Activated CD8-positive, alpha-beta memory T cell treated with anti-CD3 and anti-CD28 coated beads, Interleukin-2, amount 10 ng/mL, durations not matched to agents 7 days and 5 days (primary cell): Measurements from ENCODE around the gene ERCC6L2. TPM values are rescaled to one million over a fixed set of nuclear protein-coding genes. Genes with fewer than 3 reads are reported as not detected.

Experiments used
- ATAC-seq: fragments of 150-1000 bp; cut with Tn5 transposase; one replicate; pipeline ENCODE4 v1.10.0; 2021; ENCODE audit warnings: moderate library complexity
- CTCF ChIA-PET: fragments of 350-600 bp; sonication (Branson Sonifier 250); formaldehyde crosslinking; loops from one replicate; lab custom pipeline; 2021; ENCODE audit warnings: antibody characterized with exemption; lab: Charles Lee
- DNase-seq: peaks from one replicate; pipeline ENCODE4 v3.0.0-alpha.2; 2020
- H3K27ac Mint-ChIP-seq: one replicate; pipeline ENCODE4 v1.8.0; 2021; ENCODE audit warnings: mild to moderate bottlenecking, mixed read lengths
- H3K27me3 Mint-ChIP-seq: one replicate; pipeline ENCODE4 v1.8.0; 2021; ENCODE audit warnings: mixed read lengths
- H3K36me3 Mint-ChIP-seq: one replicate; pipeline ENCODE4 v1.8.0; 2021; ENCODE audit warnings: mild to moderate bottlenecking, mixed read lengths
- H3K4me1 Mint-ChIP-seq: one replicate; pipeline ENCODE4 v1.8.0; 2021; ENCODE audit warnings: mixed read lengths
- H3K4me3 Mint-ChIP-seq: one replicate; pipeline ENCODE4 v1.8.0; 2021; ENCODE audit warnings: mild to moderate bottlenecking, moderate library complexity, mixed read lengths
- H3K9me3 Mint-ChIP-seq: one replicate; pipeline ENCODE4 v1.8.0; 2022; ENCODE audit warnings: low read depth, mixed read lengths
- total RNA-seq, 2 experiments: library from RNA; stranded (reverse); gene quantifications; one replicate each; pipeline ENCODE4 v1.2.3, GENCODE V29; 2021

The ERCC6L2 gene
- total RNA-seq, 2 experiments from 2014 or later = 33.0 to 38.5 TPM

- H3K4me3 Mint-ChIP-seq = no peak overlapping the region
- no peak for ATAC-seq
Measured at GRCh38 chr9:95845751-95846150, 29.7 kb upstream of the ERCC6L2 start.

GRCh38 chr9:95848764-95849163, 26.7 kb upstream of the ERCC6L2 start:
- ATAC-seq (no peak), DNase-seq (no peak)
- Mint-ChIP-seq H3K4me3 (no peak overlapping the region), H3K27ac (no peak overlapping the region), H3K4me1 (peaks cover 23% of the 10 kb centered on the region), H3K27me3 (no peaks in the 10 kb centered on the region), H3K9me3 (peaks cover 12% of the 10 kb centered on the region), H3K36me3 (peaks cover 45% of the 10 kb centered on the region)
- CTCF ChIA-PET = no interaction called here

More at GRCh38 chr9:95845751-95846150, 29.7 kb upstream of the ERCC6L2 start:
- Mint-ChIP-seq H3K27ac (no peak overlapping the region), H3K27me3 (no peaks in the 10 kb centered on the region), H3K4me1 (no peaks in the 10 kb centered on the region), H3K9me3 (peaks cover 12% of the 10 kb centered on the region), H3K36me3 (peaks cover 42% of the 10 kb centered on the region)
- no peak for DNase-seq
- CTCF ChIA-PET = interaction anchor here (1.2 kb wide), 1 partner anchor 9 kb away, joined by 3 read pairs; no protein-coding TSS in a partner anchor

DNA sequence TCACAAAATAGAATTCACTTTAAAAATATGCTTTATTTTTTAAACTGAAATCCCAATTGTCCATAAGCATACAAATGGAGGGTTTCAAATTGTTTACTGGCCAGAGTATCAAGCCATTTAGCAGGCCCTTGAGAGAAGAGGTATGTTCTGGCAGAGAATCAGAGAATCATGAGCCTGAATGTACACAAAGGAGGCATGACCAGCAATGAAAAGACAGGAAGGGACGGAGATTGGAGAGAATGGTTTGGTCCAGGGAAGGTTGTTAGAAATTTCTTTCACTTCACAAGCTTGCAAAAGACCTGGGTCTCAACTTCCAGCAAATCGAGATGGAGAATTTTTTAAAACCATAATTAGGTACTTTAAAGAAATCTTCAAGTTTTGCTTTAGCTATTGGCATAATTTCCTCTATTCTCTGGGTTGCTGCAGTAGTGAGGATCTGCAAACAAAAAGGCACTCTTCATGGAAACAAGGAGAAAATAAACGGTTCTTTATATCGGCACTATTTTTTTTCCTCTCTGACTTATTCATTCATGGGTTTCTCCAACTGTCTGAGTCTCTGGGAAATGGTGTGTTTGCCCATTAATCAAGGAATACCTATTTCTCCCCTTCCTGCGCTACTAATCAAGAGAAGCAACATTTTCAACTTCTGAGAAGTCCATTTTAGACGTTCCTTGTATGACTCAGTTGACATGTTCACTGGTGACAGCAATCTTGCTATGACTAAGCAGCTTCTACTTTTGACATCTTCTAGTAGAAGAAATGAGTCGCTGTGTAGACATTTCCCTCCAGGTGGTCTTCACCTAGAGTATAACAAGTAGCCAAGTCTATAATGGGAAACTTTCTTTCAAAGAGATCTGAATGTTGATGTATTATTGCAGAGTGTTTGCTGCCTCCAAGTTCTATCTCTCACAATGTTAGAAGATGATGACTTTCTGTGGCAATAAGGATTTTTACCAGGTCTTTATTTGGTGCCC, 23.1 kb upstream of the ERCC6L2 start:
- Mint-ChIP-seq H3K27ac (peak overlapping the region; percentile 83), H3K4me1 (peaks cover 41% of the 10 kb centered on the region)
- peak; percentile 65 for DNase-seq

DNA sequence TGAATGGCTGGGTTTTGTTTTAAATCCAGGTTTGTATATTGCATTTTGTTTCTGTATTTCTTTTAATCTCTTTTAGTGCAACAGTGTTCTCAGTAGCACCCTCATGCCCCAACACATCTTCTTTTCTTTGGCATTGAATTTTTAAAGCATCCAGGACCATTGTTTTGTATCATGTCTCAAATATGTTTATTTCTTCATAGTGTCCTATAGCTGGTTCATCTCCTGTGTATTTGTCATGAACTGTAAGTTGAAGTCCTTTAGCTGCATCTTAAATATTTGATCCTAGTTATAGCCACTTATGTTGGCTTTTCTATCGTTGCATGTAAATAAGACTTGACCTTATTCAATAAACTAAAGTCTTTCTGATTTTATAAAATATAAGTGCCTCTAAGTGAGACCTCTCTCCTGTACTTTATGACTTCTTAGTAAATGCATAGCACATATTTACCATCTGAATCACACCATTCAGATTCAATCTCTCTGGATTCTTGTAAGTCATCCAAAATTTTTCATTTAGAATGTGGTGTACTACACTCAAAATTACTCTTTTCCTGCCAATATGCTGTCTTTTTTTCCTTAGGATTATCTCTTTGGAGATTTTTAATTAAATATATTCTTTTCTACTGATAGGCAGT, 21.0 kb upstream of the ERCC6L2 start:
- Mint-ChIP-seq H3K4me3 (no peak overlapping the region), H3K36me3 (peaks cover 32% of the 10 kb centered on the region), H3K27ac (no peak overlapping the region), H3K27me3 (no peaks in the 10 kb centered on the region), H3K4me1 (peaks cover 48% of the 10 kb centered on the region), H3K9me3 (peaks cover 3% of the 10 kb centered on the region)
- ATAC-seq = no peak
- no peak for DNase-seq
- CTCF ChIA-PET = interaction anchor here (1.5 to 2.8 kb wide), 3 partner anchors 12 to 32 kb away, joined by 7 to 8 read pairs (median 7); partner anchors contain the start of gene ERCC6L2

More for the DNA sequence above, 23.1 kb upstream of the ERCC6L2 start:
- CTCF ChIA-PET = interaction anchor here (0.9 to 2.8 kb wide), 4 partner anchors 8 to 29 kb away, joined by 3 to 8 read pairs (median 5); no protein-coding TSS in a partner anchor
- ATAC-seq = peak; percentile 94
- H3K4me3 Mint-ChIP-seq = peak overlapping the region; percentile 52
- H3K9me3 Mint-ChIP-seq = peaks cover 9% of the 10 kb centered on the region
- H3K36me3 Mint-ChIP-seq = peaks cover 44% of the 10 kb centered on the region
- no peaks in the 10 kb centered on the region for H3K27me3 Mint-ChIP-seq

DNA sequence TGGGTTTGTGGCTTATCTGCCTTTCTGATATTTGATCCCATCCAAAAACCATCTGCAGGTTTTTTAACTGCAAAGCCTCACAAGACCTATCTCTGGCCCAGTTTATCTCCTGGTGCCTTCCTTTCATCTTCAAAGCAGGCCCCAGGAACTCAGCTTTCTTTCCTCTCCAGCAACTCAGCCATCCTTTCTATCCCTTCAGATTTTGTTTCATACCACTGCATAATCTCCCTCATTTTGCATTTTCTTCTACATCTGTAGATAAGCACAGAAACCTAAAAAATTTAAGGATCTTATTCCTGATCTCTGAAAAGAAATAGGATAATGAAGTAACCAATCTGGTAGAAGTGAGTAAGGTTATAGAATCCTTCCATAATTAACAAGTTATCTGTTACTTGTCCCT, 19.5 kb upstream of the ERCC6L2 start:
- Mint-ChIP-seq H3K27ac (no peak overlapping the region), H3K4me1 (peaks cover 47% of the 10 kb centered on the region), H3K36me3 (peaks cover 29% of the 10 kb centered on the region), H3K9me3 (no peaks in the 10 kb centered on the region), H3K27me3 (no peaks in the 10 kb centered on the region), H3K4me3 (no peak overlapping the region)
- no peak for DNase-seq
- no peak for ATAC-seq
- CTCF ChIA-PET = no interaction called here

DNA sequence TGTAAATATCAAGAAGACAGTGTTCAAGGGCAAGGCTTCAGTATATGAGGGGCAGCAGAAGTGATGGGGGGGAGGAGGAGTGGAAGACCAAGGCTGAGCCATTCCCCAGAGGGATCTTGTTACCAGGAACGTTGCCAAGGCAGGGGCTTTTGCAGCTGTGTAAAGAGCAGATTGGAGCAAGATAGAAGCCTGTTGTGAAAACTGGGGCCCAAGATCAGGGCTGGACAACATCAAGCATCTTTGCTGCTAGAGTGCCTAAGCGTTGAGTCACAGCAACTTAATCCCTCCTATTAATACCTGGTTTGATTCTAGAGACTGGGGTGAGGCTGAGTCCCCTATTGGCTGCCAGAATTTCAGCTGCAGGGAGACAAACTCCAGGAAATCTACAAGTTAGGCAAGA, 18.4 kb upstream of the ERCC6L2 start:
- ATAC-seq (no peak), DNase-seq (no peak)
- Mint-ChIP-seq H3K27me3 (no peaks in the 10 kb centered on the region), H3K27ac (no peak overlapping the region), H3K9me3 (peaks cover 5% of the 10 kb centered on the region), H3K4me3 (no peak overlapping the region), H3K36me3 (peaks cover 31% of the 10 kb centered on the region), H3K4me1 (peaks cover 38% of the 10 kb centered on the region)
- CTCF ChIA-PET = no interaction called here

DNA sequence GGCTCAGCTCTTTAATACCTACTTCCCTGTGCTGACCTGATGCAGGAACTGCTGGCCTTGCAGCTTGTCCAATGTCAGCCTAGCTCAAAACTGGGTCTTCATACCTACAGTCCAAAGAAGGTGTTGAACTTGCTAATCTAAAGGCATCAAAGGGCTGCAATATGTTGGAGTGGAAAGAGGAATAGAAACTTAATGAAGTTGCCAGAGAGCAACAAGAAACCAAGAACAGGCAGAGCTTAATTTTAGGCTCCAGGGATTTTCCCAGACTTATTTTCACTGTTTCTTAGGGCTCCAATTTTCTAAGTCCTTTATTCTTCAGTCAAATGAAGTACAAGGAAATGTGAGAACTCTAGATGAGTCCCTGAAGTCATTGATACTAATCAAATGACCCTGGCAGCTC, 17.6 kb upstream of the ERCC6L2 start:
- ATAC-seq = no peak
- H3K27me3 Mint-ChIP-seq = no peaks in the 10 kb centered on the region
- peaks cover 10% of the 10 kb centered on the region for H3K9me3 Mint-ChIP-seq
- CTCF ChIA-PET = no interaction called here
- peaks cover 34% of the 10 kb centered on the region for H3K36me3 Mint-ChIP-seq
- no peak for DNase-seq
- no peak overlapping the region for H3K27ac Mint-ChIP-seq
- no peak overlapping the region for H3K4me3 Mint-ChIP-seq
- H3K4me1 Mint-ChIP-seq = peaks cover 30% of the 10 kb centered on the region

DNA sequence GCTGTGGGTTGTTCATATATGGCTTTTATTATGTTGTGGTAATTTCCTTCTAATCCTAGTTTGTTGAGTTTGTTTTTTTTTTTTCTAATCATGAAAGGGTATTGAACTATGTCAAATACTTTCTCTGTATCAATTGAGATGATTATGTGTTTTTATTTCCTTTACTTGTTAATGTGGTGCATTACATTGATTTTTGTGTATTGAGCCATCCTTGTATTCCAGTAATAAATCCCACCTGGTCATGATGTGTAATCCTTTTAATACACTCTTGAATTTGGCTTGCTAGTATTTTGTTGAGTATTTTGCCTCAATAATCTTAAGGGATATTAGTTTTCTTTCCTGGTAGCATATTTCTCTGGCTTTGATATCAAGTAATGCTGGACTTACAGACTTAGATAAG, 13.1 kb upstream of the ERCC6L2 start:
- Mint-ChIP-seq H3K36me3 (peaks cover 42% of the 10 kb centered on the region), H3K4me1 (peaks cover 7% of the 10 kb centered on the region), H3K9me3 (peaks cover 18% of the 10 kb centered on the region), H3K27ac (no peak overlapping the region), H3K27me3 (no peaks in the 10 kb centered on the region), H3K4me3 (no peak overlapping the region)
- CTCF ChIA-PET = no interaction called here
- ATAC-seq (no peak), DNase-seq (no peak)

DNA sequence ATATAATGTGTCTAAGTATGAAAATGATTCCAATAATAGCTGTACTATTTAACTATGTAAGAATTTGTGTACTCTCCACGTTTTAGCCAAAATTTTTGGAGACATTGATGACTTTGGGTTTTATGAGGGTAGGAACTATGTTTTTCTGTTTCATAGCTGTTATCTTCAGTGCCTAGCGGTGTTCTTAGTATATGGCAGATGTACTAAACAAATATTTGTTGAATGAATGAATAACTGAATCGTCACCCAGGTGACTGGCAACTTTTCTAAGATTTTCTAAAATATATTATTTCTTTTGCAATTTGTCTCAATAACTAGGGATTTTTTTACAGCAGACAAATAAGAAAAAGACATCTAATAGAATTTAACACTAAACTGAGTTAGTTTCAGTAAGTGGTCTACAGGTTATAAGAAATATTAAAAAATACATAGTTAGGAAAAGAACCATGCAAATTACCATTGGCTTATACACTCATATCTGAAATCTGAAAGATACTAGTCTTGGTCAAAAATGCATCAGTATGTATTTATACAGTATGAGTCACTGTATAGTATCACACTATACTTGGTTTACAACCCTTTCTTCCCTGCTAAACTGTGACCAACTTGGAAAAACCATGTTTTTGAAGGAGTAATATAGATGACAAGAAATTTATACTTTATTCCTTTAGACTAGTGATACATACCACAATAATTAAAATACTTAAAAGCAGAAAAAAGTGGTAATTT, 10.5 kb upstream of the ERCC6L2 start:
- ATAC-seq = no peak
- peaks cover 21% of the 10 kb centered on the region for H3K9me3 Mint-ChIP-seq
- H3K4me3 Mint-ChIP-seq = no peak overlapping the region
- no peak overlapping the region for H3K27ac Mint-ChIP-seq
- H3K36me3 Mint-ChIP-seq = peaks cover 50% of the 10 kb centered on the region
- no peaks in the 10 kb centered on the region for H3K27me3 Mint-ChIP-seq
- CTCF ChIA-PET = interaction anchor here (1.0 kb wide), 1 partner anchor 9 kb away, joined by 4 read pairs; no protein-coding TSS in a partner anchor
- no peaks in the 10 kb centered on the region for H3K4me1 Mint-ChIP-seq
- DNase-seq = no peak

- ATAC-seq (no peak), DNase-seq (no peak)
- H3K4me1 Mint-ChIP-seq = peaks cover 18% of the 10 kb centered on the region
- peaks cover 62% of the 10 kb centered on the region for H3K36me3 Mint-ChIP-seq
- no peak overlapping the region for H3K4me3 Mint-ChIP-seq
- no peaks in the 10 kb centered on the region for H3K27me3 Mint-ChIP-seq
- H3K9me3 Mint-ChIP-seq = peaks cover 12% of the 10 kb centered on the region
- CTCF ChIA-PET = interaction anchor here (0.6 kb wide), 1 partner anchor 26 kb away, joined by 3 read pairs; no protein-coding TSS in a partner anchor
- no peak overlapping the region for H3K27ac Mint-ChIP-seq
Measured at GRCh38 chr9:95870352-95870751, 5.1 kb upstream of the ERCC6L2 start.

GRCh38 chr9:95870906-95871305, 4.6 kb upstream of the ERCC6L2 start:
- peaks cover 18% of the 10 kb centered on the region for H3K4me1 Mint-ChIP-seq
- no peaks in the 10 kb centered on the region for H3K27me3 Mint-ChIP-seq
- no peak overlapping the region for H3K27ac Mint-ChIP-seq
- CTCF ChIA-PET = interaction anchor here (0.6 kb wide), 1 partner anchor 25 kb away, joined by 3 read pairs; no protein-coding TSS in a partner anchor
- H3K36me3 Mint-ChIP-seq = peaks cover 60% of the 10 kb centered on the region
- DNase-seq (no peak), ATAC-seq (no peak)
- H3K4me3 Mint-ChIP-seq = no peak overlapping the region
- H3K9me3 Mint-ChIP-seq = peaks cover 12% of the 10 kb centered on the region

DNA sequence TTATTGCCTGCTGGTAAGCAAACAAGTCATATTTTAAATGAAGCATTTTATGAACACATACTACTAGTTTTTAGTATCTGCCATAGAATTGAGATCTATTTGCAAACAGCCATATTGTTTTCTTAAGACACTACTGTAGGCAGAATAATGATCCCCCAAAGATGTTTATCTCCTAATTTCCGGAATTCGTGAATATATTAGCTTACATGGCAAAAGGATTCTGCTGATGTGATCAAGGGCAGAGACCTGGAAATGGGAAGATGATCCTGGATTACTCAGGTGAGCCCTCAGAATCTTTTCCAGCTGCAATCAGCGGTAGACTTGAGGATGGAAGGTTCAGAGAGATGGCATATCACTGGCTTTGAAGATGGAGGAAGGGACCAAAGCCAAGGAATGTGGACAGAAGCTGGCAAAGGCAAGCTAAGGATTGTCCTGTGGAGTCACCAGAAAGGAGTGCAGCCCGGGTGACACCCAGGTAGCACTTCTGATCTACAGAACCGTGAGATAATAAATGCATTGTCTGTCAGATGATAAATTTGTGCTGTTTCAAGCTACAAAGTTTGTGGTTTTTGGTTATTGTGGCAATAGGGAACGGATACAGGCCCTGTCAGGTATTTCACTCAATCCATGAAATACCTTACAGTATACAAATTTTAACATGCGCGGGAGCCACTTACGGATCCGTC, 1.0 kb upstream of the ERCC6L2 start:
- Mint-ChIP-seq H3K27me3 (no peaks in the 10 kb centered on the region), H3K27ac (no peak overlapping the region), H3K4me1 (peaks cover 20% of the 10 kb centered on the region), H3K36me3 (peaks cover 58% of the 10 kb centered on the region), H3K9me3 (peaks cover 12% of the 10 kb centered on the region), H3K4me3 (no peak overlapping the region)
- CTCF ChIA-PET = interaction anchor here (0.6 to 2.9 kb wide), 11 partner anchors 10 to 343 kb away, joined by 3 to 10 read pairs (median 4); no protein-coding TSS in a partner anchor
- ATAC-seq (no peak), DNase-seq (no peak)
